DOHH2 (cell line): ENCODE results near the gene ANKRD23.
"Not testable (repeated sequence)": the region's sequence is repeated elsewhere in the genome, so short reads cannot be mapped to it uniquely, and the experiment has no call there.

ENCODE experiments used
- H3F3A ChIP-seq: fragments of 200-600 bp; sonication (generic), shearing (Covaris generic); 2 replicates; pipeline ENCODE4 v1.6.0; 2016; ENCODE audit warnings: antibody characterized with exemption, mild to moderate bottlenecking; ENCODE audit not compliant: control insufficient read depth, insufficient read depth
- H3K27ac ChIP-seq: fragments of 200-600 bp; sonication (generic); 2 replicates; pipeline ENCODE4 v1.5.1; 2014; ENCODE audit warnings: low read depth, mild to moderate bottlenecking, low read length, moderate library complexity
- H3K27me3 ChIP-seq: fragments of 200-600 bp; sonication (generic); 2 replicates; pipeline ENCODE4 v1.6.1; 2014; ENCODE audit warnings: mild to moderate bottlenecking, low read length, mixed read lengths; ENCODE audit not compliant: control insufficient read depth
- H3K36me3 ChIP-seq: fragments of 200-600 bp; sonication (generic); 2 replicates; pipeline ENCODE4 v1.6.1; 2014; ENCODE audit warnings: mild to moderate bottlenecking, low read length, moderate library complexity, mixed read lengths; ENCODE audit not compliant: control insufficient read depth
- H3K4me1 ChIP-seq: fragments of 200-600 bp; sonication (generic); 2 replicates; pipeline ENCODE4 v1.6.1; 2014; ENCODE audit warnings: mild to moderate bottlenecking, low read length, mixed read lengths; ENCODE audit not compliant: control insufficient read depth
- H3K4me2 ChIP-seq: fragments of 200-600 bp; sonication (generic); 2 replicates; pipeline ENCODE4 v1.6.0; 2014; ENCODE audit warnings: mild to moderate bottlenecking, low read length, moderate library complexity
- H3K4me3 ChIP-seq: fragments of 200-600 bp; sonication (generic); 2 replicates; pipeline ENCODE4 v1.5.1; 2014; ENCODE audit warnings: mild to moderate bottlenecking, low read length, mixed read lengths
- H3K79me2 ChIP-seq: fragments of 200-600 bp; sonication (generic); 2 replicates; pipeline ENCODE4 v1.6.1; 2014; ENCODE audit warnings: mild to moderate bottlenecking, low read length, mixed read lengths; ENCODE audit not compliant: control insufficient read depth
- H3K9me2 ChIP-seq: fragments of 200-600 bp; sonication (generic); replicated peaks from 2 replicates; pipeline ENCODE4 v1.6.1; 2014; ENCODE audit warnings: mild to moderate bottlenecking, low read length, mixed read lengths; ENCODE audit not compliant: control insufficient read depth
- H3K9me3 ChIP-seq: fragments of 200-600 bp; sonication (generic); 2 replicates; pipeline ENCODE4 v1.6.1; 2014; ENCODE audit warnings: antibody characterized with exemption, low read length, mixed read lengths; ENCODE audit not compliant: control insufficient read depth, insufficient read depth
- H4K20me1 ChIP-seq: fragments of 200-600 bp; sonication (generic); 2 replicates; pipeline ENCODE4 v1.6.0; 2014; ENCODE audit warnings: low read depth, mild to moderate bottlenecking, antibody characterized with exemption, low read length, moderate library complexity; ENCODE audit not compliant: control insufficient read depth, insufficient read depth
- CTCF ChIP-seq: fragments of 200-600 bp; sonication (generic); IDR thresholded peaks from one replicate; pipeline ENCODE4 v1.5.1; 2014; ENCODE audit warnings: antibody characterized with exemption, mild to moderate bottlenecking, low read depth, low read length; ENCODE audit not compliant: poor library complexity, severe bottlenecking
- EZH2phosphoT487 ChIP-seq: fragments of 200-600 bp; sonication (generic); IDR thresholded peaks from 2 replicates; pipeline ENCODE4 v1.6.1; 2017; ENCODE audit warnings: borderline replicate concordance, mild to moderate bottlenecking, antibody characterized with exemption, low read length, moderate library complexity, mixed read lengths

The ANKRD23 gene

GRCh38 chr2:96890252-96890651, 46.4 kb upstream of the ANKRD23 start:
- Histone ChIP-seq H3K79me2 (no peaks in the 10 kb centered on the region), H3K4me1 (no peaks in the 10 kb centered on the region), H3K9me2 (no peaks in the 10 kb centered on the region), H3K27ac (no peak overlapping the region), H3K4me2 (no peak overlapping the region), H3K4me3 (no peak overlapping the region), H3K27me3 (no peaks in the 10 kb centered on the region), H3K36me3 (no peaks in the 10 kb centered on the region), H4K20me1 (no peaks in the 10 kb centered on the region), H3F3A (no peaks in the 10 kb centered on the region), H3K9me3 (no peaks in the 10 kb centered on the region)
- no peak for TF ChIP-seq CTCF
- TF ChIP-seq EZH2phosphoT487 = no peak

GRCh38 chr2:96889502-96889901, 45.7 kb upstream of the ANKRD23 start:
- not testable (repeated sequence) for H3K4me1 ChIP-seq, H3K4me3 ChIP-seq, H3K36me3 ChIP-seq, H3K79me2 ChIP-seq, H3K9me3 ChIP-seq, H3K4me2 ChIP-seq, H3K9me2 ChIP-seq, H3K27ac ChIP-seq, H3K27me3 ChIP-seq, H4K20me1 ChIP-seq, H3F3A ChIP-seq

- TF ChIP-seq CTCF = no peak
- no peak for TF ChIP-seq EZH2phosphoT487
- H3K9me2 ChIP-seq = no peaks in the 10 kb centered on the region
- no peaks in the 10 kb centered on the region for H3K4me1 ChIP-seq
- no peaks in the 10 kb centered on the region for H3F3A ChIP-seq
- H3K4me2 ChIP-seq = no peak overlapping the region
- H4K20me1 ChIP-seq = no peaks in the 10 kb centered on the region
- no peaks in the 10 kb centered on the region for H3K79me2 ChIP-seq
- no peaks in the 10 kb centered on the region for H3K9me3 ChIP-seq
- H3K36me3 ChIP-seq = no peaks in the 10 kb centered on the region
- no peaks in the 10 kb centered on the region for H3K27me3 ChIP-seq
- no peak overlapping the region for H3K27ac ChIP-seq
- no peak overlapping the region for H3K4me3 ChIP-seq
Measured at GRCh38 chr2:96888072-96889011, 44.5 kb upstream of the ANKRD23 start.

GRCh38 chr2:96887493-96888012, 43.7 kb upstream of the ANKRD23 start:
- TF ChIP-seq EZH2phosphoT487 (no peak), CTCF (no peak)
- Histone ChIP-seq H3K27ac (no peak overlapping the region), H3K4me1 (no peaks in the 10 kb centered on the region), H3K4me2 (no peak overlapping the region), H4K20me1 (no peaks in the 10 kb centered on the region), H3K79me2 (no peaks in the 10 kb centered on the region), H3K36me3 (no peaks in the 10 kb centered on the region), H3K4me3 (no peak overlapping the region), H3K9me2 (no peaks in the 10 kb centered on the region), H3F3A (no peaks in the 10 kb centered on the region), H3K27me3 (no peaks in the 10 kb centered on the region), H3K9me3 (no peaks in the 10 kb centered on the region)
